IMR-90 (cell line): ENCODE data around the gene ANKFY1. TPM values are rescaled to one million over a fixed set of nuclear protein-coding genes. Genes with fewer than 3 reads are reported as not detected.
A peak's percentile ranks its signal among the peaks of the same experiment; 100 is the strongest.

Experiments used
- ATAC-seq: fragments of 200-7000 bp; cut with Tn5 transposase; 2 replicates; pipeline ENCODE4 v1.9.1; 2020; ENCODE audit warnings: low read depth, mild to moderate bottlenecking, moderate library complexity
- BruUV-seq: library from RNA; stranded (reverse); fragments of 400-500 nt; replicated peaks from 2 replicates; lab custom pipeline; 2021; lab: Mats Ljungman, UMichigan
- CTCF ChIA-PET: fragments of 300-600 bp; formaldehyde crosslinking; extraction: SDS; loops from one replicate; lab custom pipeline; 2021; ENCODE audit warnings: antibody characterized with exemption; lab: Yijun Ruan, JAX
- POLR2A ChIA-PET: fragments of 300-600 bp; sonication (Branson Sonifier 250); formaldehyde crosslinking; loops from one replicate; lab custom pipeline; 2022; ENCODE audit warnings: antibody characterized with exemption; ENCODE audit not compliant: unreplicated experiment; lab: Charles Lee
- DNase-seq: peaks from one replicate; pipeline ENCODE4 v3.0.0; 2013
- H2AFZ ChIP-seq: replicated peaks from 2 replicates; pipeline ENCODE3; 2013; ENCODE audit warnings: low read length, mild to moderate bottlenecking; ENCODE audit not compliant: poor library complexity
- H2AK5ac ChIP-seq: 2 replicates; pipeline ENCODE4 v1.6.1; 2013; ENCODE audit warnings: low read depth, low read length, inconsistent platforms
- H2AK9ac ChIP-seq: replicated peaks from 2 replicates; pipeline ENCODE3; 2013; ENCODE audit warnings: mild to moderate bottlenecking, low read depth, low read length, moderate library complexity; ENCODE audit not compliant: poor library complexity
- H2BK120ac ChIP-seq: 2 replicates; pipeline ENCODE4 v1.6.1; 2013; ENCODE audit warnings: low read depth, low read length, inconsistent platforms
- H2BK15ac ChIP-seq: 3 replicates; pipeline ENCODE4 v1.6.1; 2013; ENCODE audit warnings: low read depth, low read length, inconsistent platforms
- H2BK20ac ChIP-seq: 2 replicates; pipeline ENCODE4 v1.6.1; 2013; ENCODE audit warnings: low read depth, mild to moderate bottlenecking, inconsistent platforms, low read length, moderate library complexity
- H2BK5ac ChIP-seq: 2 replicates; pipeline ENCODE4 v1.6.1; 2013; ENCODE audit warnings: mild to moderate bottlenecking, low read depth, low read length, inconsistent platforms; ENCODE audit not compliant: poor library complexity, severe bottlenecking
- H3K14ac ChIP-seq: replicated peaks from 2 replicates; pipeline ENCODE4 v1.6.1; 2013; ENCODE audit warnings: low read depth, low read length, inconsistent platforms
- H3K18ac ChIP-seq: 2 replicates; pipeline ENCODE4 v1.6.1; 2013; ENCODE audit warnings: low read depth, low read length, control low read depth
- H3K23ac ChIP-seq: 2 replicates; pipeline ENCODE4 v1.6.1; 2013; ENCODE audit warnings: low read depth, low read length, inconsistent platforms
- H3K27ac ChIP-seq: 2 replicates; pipeline ENCODE4 v1.5.1; 2013; ENCODE audit warnings: mild to moderate bottlenecking, control low read depth, low read length; ENCODE audit not compliant: insufficient read depth
- H3K27me3 ChIP-seq: 2 replicates; pipeline ENCODE4 v1.6.1; 2013; ENCODE audit warnings: low read length; ENCODE audit not compliant: control insufficient read depth, insufficient read depth
- H3K36me3 ChIP-seq: 2 replicates; pipeline ENCODE4 v1.6.1; 2013; ENCODE audit warnings: low read length, mixed read lengths; ENCODE audit not compliant: control insufficient read depth, insufficient read depth
- H3K4ac ChIP-seq: 2 replicates; pipeline ENCODE4 v1.6.1; 2013; ENCODE audit warnings: low read depth, low read length, inconsistent platforms
- H3K4me1 ChIP-seq: 2 replicates; pipeline ENCODE4 v1.6.1; 2013; ENCODE audit warnings: low read length, mixed read lengths; ENCODE audit not compliant: control insufficient read depth, insufficient read depth
- H3K4me2 ChIP-seq: 2 replicates; pipeline ENCODE4 v1.6.1; 2013; ENCODE audit warnings: low read depth, mild to moderate bottlenecking, control low read depth, low read length, moderate library complexity
- H3K4me3 ChIP-seq: 2 replicates; pipeline ENCODE4 v1.5.1; 2013; ENCODE audit warnings: low read depth, mild to moderate bottlenecking, control low read depth, low read length, moderate library complexity; ENCODE audit not compliant: insufficient read depth
- H3K56ac ChIP-seq: 2 replicates; pipeline ENCODE4 v1.6.1; 2013; ENCODE audit warnings: low read length, inconsistent platforms; ENCODE audit not compliant: insufficient read depth; ENCODE audit errors: extremely low read depth
- H3K79me1 ChIP-seq, 2 experiments: 2 replicates each; pipeline ENCODE4 v1.6.1; 2013; ENCODE audit warnings: low read length in 2 of 2, inconsistent platforms in 1 of 2, low read depth in 1 of 2
- H3K9ac ChIP-seq: 2 replicates; pipeline ENCODE4 v1.6.1; 2013; ENCODE audit warnings: low read depth, low read length, control low read depth
- H3K9me1 ChIP-seq: 2 replicates; pipeline ENCODE4 v1.6.1; 2013; ENCODE audit warnings: low read length, inconsistent platforms; ENCODE audit not compliant: insufficient read depth
- H3K9me3 ChIP-seq: 2 replicates; pipeline ENCODE4 v1.6.1; 2013; ENCODE audit warnings: low read length; ENCODE audit not compliant: control insufficient read depth, insufficient read depth
- H4K20me1 ChIP-seq: 2 replicates; pipeline ENCODE4 v1.6.1; 2013; ENCODE audit warnings: low read length, inconsistent platforms; ENCODE audit not compliant: insufficient read depth
- H4K5ac ChIP-seq: 2 replicates; pipeline ENCODE4 v1.6.1; 2013; ENCODE audit warnings: mild to moderate bottlenecking, low read depth, low read length, control low read depth
- H4K8ac ChIP-seq, 2 experiments: 2 replicates each; pipeline ENCODE4 v1.6.1; 2013; ENCODE audit warnings: low read depth in 2 of 2, low read length in 2 of 2, control low read depth in 1 of 2, inconsistent platforms in 1 of 2
- H4K91ac ChIP-seq: 2 replicates; pipeline ENCODE4 v1.6.1; 2013; ENCODE audit warnings: low read depth, low read length, inconsistent platforms; ENCODE audit not compliant: insufficient read depth
- CEBPB ChIP-seq: IDR thresholded peaks from 2 replicates; pipeline ENCODE4 v1.6.1; 2012; ENCODE audit warnings: low read depth, low read length, improper control_type of control experiment
- CTCF ChIP-seq: conservative IDR thresholded peaks from 2 replicates; pipeline ENCODE4 v1.5.1; 2012; ENCODE audit warnings: mild to moderate bottlenecking, low read depth, low read length, improper control_type of control experiment
- MXI1 ChIP-seq: IDR thresholded peaks from 2 replicates; pipeline ENCODE4 v1.6.1; 2012; ENCODE audit warnings: low read depth, mild to moderate bottlenecking, low read length, moderate library complexity, borderline replicate concordance
- RCOR1 ChIP-seq: IDR thresholded peaks from 2 replicates; pipeline ENCODE4 v1.6.1; 2012; ENCODE audit warnings: mild to moderate bottlenecking, low read length, improper control_type of control experiment; ENCODE audit not compliant: insufficient replicate concordance
- WGBS, 2 experiments: methylation state at CpG; one replicate each; pipeline versions ENCODE4 v1.1.5 to v1.1.7; 2013; ENCODE audit warnings: missing lambda C conversion rate in 2 of 2; ENCODE audit not compliant: insufficient read length in 1 of 2; ENCODE audit errors: extremely low coverage in 2 of 2; 5-methylcytosine and 5-hydroxymethylcytosine counted together
- dilution Hi-C: fragments of 300-500 bp; cut with HindIII; formaldehyde crosslinking; loops from one replicate; pipeline ENCODE4 v1.14.3; 2018; ENCODE audit warnings: low sequenced_read_pairs; ENCODE audit not compliant: unreplicated experiment
- in situ Hi-C: fragments of 300-500 bp; cut with MboI; formaldehyde crosslinking; loops from 3 replicates; pipeline ENCODE4 v1.14.3; 2019; ENCODE audit warnings: low sequenced_read_pairs, inconsistent platforms, mixed read lengths
- intact Hi-C: fragments of 100-400 bp; cut with micrococcal nuclease; formaldehyde crosslinking; loops from 2 replicates; pipeline ENCODE4 v1.10.0; 2022
- polyA plus RNA-seq, 3 experiments: library from polyadenylated mRNA; depleted of rRNA; stranded (reverse); fragments of >200 nt; gene quantifications; 2 replicates each; pipeline ENCODE4 v1.2.3, GENCODE V29; 2012; ENCODE audit warnings: low replicate concordance in 1 of 3
- total RNA-seq: library from RNA; depleted of rRNA; stranded (reverse); fragments of >200 nt; gene quantifications from 2 replicates; pipeline ENCODE4 v1.2.3, GENCODE V29; 2012

The ANKFY1 gene
- total and polyA plus RNA-seq, 2 of the 4 experiments (the other 2 are of a cell fraction): 32.3 to 48.9 TPM

GRCh38 chr17:4127555-4127954, 136.2 kb downstream of the ANKFY1 start:
- Histone ChIP-seq H3K36me3 (peaks cover 7% of the 10 kb centered on the region), H3K79me1 (peaks cover 35 to 71% of the 10 kb centered on the region in 2 experiments), H3K9me3 (no peaks in the 10 kb centered on the region), H3K27ac (no peak overlapping the region), H3K9ac (no peak overlapping the region), H4K8ac (no peak overlapping the region), H2BK120ac (no peak overlapping the region), H2BK15ac (no peak overlapping the region), H4K91ac (no peak overlapping the region), H3K27me3 (no peaks in the 10 kb centered on the region), H3K4me1 (no peaks in the 10 kb centered on the region; the same call in 1 of the 2 replicates), H3K18ac (no peak overlapping the region), H3K14ac (no peak overlapping the region), H3K56ac (no peak overlapping the region), H3K4ac (no peak overlapping the region), H4K5ac (no peak overlapping the region), H2AK9ac (no peak overlapping the region), H3K4me2 (no peak overlapping the region), H2AFZ (no peak overlapping the region), H3K9me1 (peaks cover 14% of the 10 kb centered on the region; the same call in 1 of the 2 replicates), H2BK5ac (no peak overlapping the region), H2BK20ac (no peak overlapping the region), H3K4me3 (no peak overlapping the region), H3K23ac (no peak overlapping the region), H4K20me1 (peaks cover 42% of the 10 kb centered on the region), H2AK5ac (no peak overlapping the region)
- ATAC-seq (no peak), DNase-seq (peak; percentile 15)
- in situ Hi-C loops: no loop called here
- intact Hi-C loops: no loop called here
- no TSS peak for BruUV-seq
- ChIA-PET POLR2A (interaction anchor here (0.5 kb wide), 1 partner anchor 17 kb away, joined by 6 read pairs; no protein-coding TSS in a partner anchor), CTCF (interaction anchor here (1.0 kb wide), 1 partner anchor 25 kb away, joined by 4 read pairs; no protein-coding TSS in a partner anchor)
- 87% methylated on average over 4 of the region's 6 CpGs; no CpG with 5 or more reads in 1 of the 2 experiments for WGBS, 2 experiments
- dilution Hi-C loops: no loop called here
- TF ChIP-seq CEBPB (no peak), CTCF (no peak), MXI1 (no peak), RCOR1 (no peak)
